SK-N-SH (cell line): ENCODE measurements around the gene REXO2.

Source experiments
- CHD2 ChIP-seq: fragments of 150-350 bp; IDR thresholded peaks from 2 replicates; pipeline ENCODE4 v1.6.1; 2018; ENCODE audit warnings: low read length; ENCODE audit not compliant: partially characterized antibody
- CTCF ChIP-seq: fragments of 200-600 bp; sonication (generic); IDR thresholded peaks from 2 replicates; pipeline ENCODE4 v1.6.1; 2017; ENCODE audit warnings: antibody characterized with exemption, mild to moderate bottlenecking, moderate library complexity
- ELF1 ChIP-seq: IDR thresholded peaks from 2 replicates; pipeline ENCODE4 v1.4.0; 2012
- EP300 ChIP-seq, 2 experiments: IDR thresholded peaks; 2 replicates each; pipeline versions ENCODE4 v1.4.0 to v1.6.1; 2012; ENCODE audit warnings: borderline replicate concordance in 1 of 2, low read depth in 1 of 2, low read length in 1 of 2
- EZH2phosphoT487 ChIP-seq: fragments of 200-600 bp; sonication (generic); IDR thresholded peaks from 2 replicates; pipeline ENCODE4 v1.6.1; 2017; ENCODE audit warnings: low read depth, mixed run types, mild to moderate bottlenecking, antibody characterized with exemption, moderate library complexity, borderline replicate concordance
- MAX ChIP-seq: IDR thresholded peaks from 2 replicates; pipeline ENCODE4 v1.4.0; 2012; ENCODE audit warnings: low read depth
- MXI1 ChIP-seq: IDR thresholded peaks from 2 replicates; pipeline ENCODE4 v1.6.1; 2012; ENCODE audit warnings: mild to moderate bottlenecking, low read depth, low read length, improper control_type of control experiment
- POLR2AphosphoS5 ChIP-seq: IDR thresholded peaks from 2 replicates; pipeline ENCODE4 v1.6.1; 2012; ENCODE audit warnings: low read depth, low read length
- REST ChIP-seq: IDR thresholded peaks from 2 replicates; pipeline ENCODE4 v1.6.1; 2012; ENCODE audit warnings: mild to moderate bottlenecking, low read depth, low read length, moderate library complexity
- SMC3 ChIP-seq: IDR thresholded peaks from 2 replicates; pipeline ENCODE4 v1.6.1; 2012; ENCODE audit warnings: low read depth, low read length, improper control_type of control experiment
- TCF12 ChIP-seq: IDR thresholded peaks from 2 replicates; pipeline ENCODE4 v1.4.0; 2012
- USF2 ChIP-seq: fragments of 150-350 bp; IDR thresholded peaks from 2 replicates; pipeline ENCODE4 v1.6.1; 2017; ENCODE audit warnings: antibody characterized with exemption, low read length, low read depth, borderline replicate concordance
- YY1 ChIP-seq: IDR thresholded peaks from 2 replicates; pipeline ENCODE4 v1.4.0; 2012; ENCODE audit warnings: low read depth, mild to moderate bottlenecking
- ZBTB33 ChIP-seq: IDR thresholded peaks from 2 replicates; pipeline ENCODE4 v1.4.0; 2012; ENCODE audit warnings: low read depth, borderline replicate concordance

- TF ChIP-seq CTCF (no peak), SMC3 (no peak), YY1 (no peak), TCF12 (no peak), USF2 (no peak), POLR2AphosphoS5 (no peak), REST (no peak), MXI1 (no peak), EZH2phosphoT487 (no peak), EP300 (IDR thresholded peaks at IDR 0.05; ENCODE audit: borderline replicate concordance in 1 of 2, low read depth in 1 of 2, low read length in 1 of 2) (no peak), ZBTB33 (no peak), CHD2 (no peak), MAX (no peak), ELF1 (no peak)
Measured at GRCh38 chr11:114496915-114497314, 57.6 kb downstream of the REXO2 start.
